Stimulated activated memory B cell treated with anti-CD40 and anti-IgM and Interleukin-4, amounts not matched to agents 10 μg/mL and 1 μg/mL and 100 μg/mL, for 72 hours (primary cell): ENCODE measurements around the gene HNRNPLL.
"Not testable (repeated sequence)": the region's sequence is repeated elsewhere in the genome, so short reads cannot be mapped to it uniquely, and the experiment has no call there.

ENCODE experiments used
- ATAC-seq: fragments of 150-1000 bp; cut with Tn5 transposase; 2 replicates; pipeline ENCODE4 v1.10.0; 2021
- H3K27ac Mint-ChIP-seq: one replicate; pipeline ENCODE4 v1.8.0; 2022; ENCODE audit warnings: mild to moderate bottlenecking, mixed read lengths
- H3K27me3 Mint-ChIP-seq: one replicate; pipeline ENCODE4 v1.8.0; 2022; ENCODE audit warnings: mixed read lengths
- H3K36me3 Mint-ChIP-seq: one replicate; pipeline ENCODE4 v1.8.0; 2022; ENCODE audit warnings: mixed read lengths
- H3K4me1 Mint-ChIP-seq: one replicate; pipeline ENCODE4 v1.8.0; 2022; ENCODE audit warnings: mixed read lengths
- H3K4me3 Mint-ChIP-seq: one replicate; pipeline ENCODE4 v1.8.0; 2022; ENCODE audit warnings: mild to moderate bottlenecking, moderate library complexity, mixed read lengths
- H3K9me3 Mint-ChIP-seq: one replicate; pipeline ENCODE4 v1.8.0; 2022; ENCODE audit warnings: mixed read lengths

HNRNPLL gene

GRCh38 chr2:38629684-38630083 lies 27.0 kb upstream of the HNRNPLL start:
- H3K4me3 Mint-ChIP-seq, result no peak overlapping the region
- ATAC-seq, result no peak
- peaks cover 3% of the 10 kb centered on the region for H3K9me3 Mint-ChIP-seq
- H3K27me3 Mint-ChIP-seq, result peaks cover 20% of the 10 kb centered on the region
- no peak overlapping the region for H3K27ac Mint-ChIP-seq
- no peaks in the 10 kb centered on the region for H3K36me3 Mint-ChIP-seq
- peaks cover 10% of the 10 kb centered on the region for H3K4me1 Mint-ChIP-seq

- Mint-ChIP-seq H3K4me1 (peaks cover 5% of the 10 kb centered on the region), H3K9me3 (peaks cover 3% of the 10 kb centered on the region), H3K36me3 (no peaks in the 10 kb centered on the region)
These were observed 24.7 kb upstream of the HNRNPLL start for GRCh38 chr2:38627391-38627790.

GRCh38 chr2:38626326-38627035 lies 23.8 kb upstream of the HNRNPLL start:
- no peak overlapping the region for H3K27ac Mint-ChIP-seq
- no peak for ATAC-seq
- H3K4me1 Mint-ChIP-seq, result peaks cover 9% of the 10 kb centered on the region

More at GRCh38 chr2:38627391-38627790, 24.7 kb upstream of the HNRNPLL start:
- Mint-ChIP-seq H3K27me3 (peaks cover 34% of the 10 kb centered on the region), H3K27ac (no peak overlapping the region), H3K4me3 (no peak overlapping the region)
- no peak for ATAC-seq

GRCh38 chr2:38622210-38622609 lies 19.5 kb upstream of the HNRNPLL start:
- ATAC-seq, result no peak
- Mint-ChIP-seq H3K4me1 (peaks cover 22% of the 10 kb centered on the region), H3K27me3 (peaks cover 68% of the 10 kb centered on the region), H3K36me3 (no peaks in the 10 kb centered on the region), H3K4me3 (no peak overlapping the region), H3K9me3 (no peaks in the 10 kb centered on the region), H3K27ac (no peak overlapping the region)

More at GRCh38 chr2:38626326-38627035, 23.8 kb upstream of the HNRNPLL start:
- Mint-ChIP-seq H3K36me3 (no peaks in the 10 kb centered on the region), H3K4me3 (no peak overlapping the region), H3K9me3 (peaks cover 3% of the 10 kb centered on the region), H3K27me3 (peaks cover 43% of the 10 kb centered on the region)

- peaks cover 22% of the 10 kb centered on the region for H3K4me1 Mint-ChIP-seq
- H3K27me3 Mint-ChIP-seq, result peaks cover 68% of the 10 kb centered on the region
- no peak overlapping the region for H3K4me3 Mint-ChIP-seq
- H3K9me3 Mint-ChIP-seq, result no peaks in the 10 kb centered on the region
- ATAC-seq, result no peak
- no peak overlapping the region for H3K27ac Mint-ChIP-seq
- H3K36me3 Mint-ChIP-seq, result no peaks in the 10 kb centered on the region
These were observed 18.3 kb upstream of the HNRNPLL start for GRCh38 chr2:38621018-38621417.

- Mint-ChIP-seq H3K4me1 (peaks cover 22% of the 10 kb centered on the region), H3K27ac (no peak overlapping the region), H3K36me3 (no peaks in the 10 kb centered on the region), H3K9me3 (no peaks in the 10 kb centered on the region), H3K27me3 (peaks cover 71% of the 10 kb centered on the region), H3K4me3 (no peak overlapping the region)
- no peak for ATAC-seq
These were observed 17.7 kb upstream of the HNRNPLL start for GRCh38 chr2:38620282-38620977.

GRCh38 chr2:38619458-38620164 lies 16.9 kb upstream of the HNRNPLL start:
- Mint-ChIP-seq H3K27me3 (peaks cover 65% of the 10 kb centered on the region), H3K4me1 (peaks cover 22% of the 10 kb centered on the region), H3K9me3 (no peaks in the 10 kb centered on the region), H3K27ac (no peak overlapping the region), H3K4me3 (no peak overlapping the region), H3K36me3 (no peaks in the 10 kb centered on the region)
- peak; percentile 68 for ATAC-seq

- Mint-ChIP-seq H3K4me3 (no peak overlapping the region), H3K4me1 (peaks cover 16% of the 10 kb centered on the region), H3K27me3 (peaks cover 74% of the 10 kb centered on the region), H3K27ac (no peak overlapping the region), H3K36me3 (no peaks in the 10 kb centered on the region), H3K9me3 (no peaks in the 10 kb centered on the region)
- no peak for ATAC-seq
These were observed 14.6 kb upstream of the HNRNPLL start for GRCh38 chr2:38617301-38617700.

- Mint-ChIP-seq H3K27ac (no peak overlapping the region), H3K4me3 (no peak overlapping the region), H3K9me3 (no peaks in the 10 kb centered on the region), H3K4me1 (peaks cover 21% of the 10 kb centered on the region), H3K36me3 (no peaks in the 10 kb centered on the region), H3K27me3 (peaks cover 71% of the 10 kb centered on the region)
- no peak for ATAC-seq
These were observed 12.5 kb upstream of the HNRNPLL start for GRCh38 chr2:38615237-38615636.

- Mint-ChIP-seq H3K27ac (no peak overlapping the region), H3K27me3 (peaks cover 72% of the 10 kb centered on the region), H3K9me3 (peaks cover 3% of the 10 kb centered on the region), H3K4me1 (peaks cover 12% of the 10 kb centered on the region), H3K36me3 (no peaks in the 10 kb centered on the region), H3K4me3 (no peak overlapping the region)
- ATAC-seq, result no peak
These were observed 11.1 kb upstream of the HNRNPLL start for GRCh38 chr2:38613849-38614213.

GRCh38 chr2:38613126-38613848 lies 10.6 kb upstream of the HNRNPLL start:
- Mint-ChIP-seq H3K9me3 (peaks cover 4% of the 10 kb centered on the region), H3K4me1 (peaks cover 14% of the 10 kb centered on the region), H3K27me3 (peaks cover 71% of the 10 kb centered on the region), H3K27ac (no peak overlapping the region), H3K4me3 (no peak overlapping the region), H3K36me3 (no peaks in the 10 kb centered on the region)
- ATAC-seq, result no peak

- H3K27me3 Mint-ChIP-seq, result peaks cover 56% of the 10 kb centered on the region
These were observed 8.4 kb upstream of the HNRNPLL start for GRCh38 chr2:38610851-38611801.

GRCh38 chr2:38609246-38609645 lies 6.5 kb upstream of the HNRNPLL start:
- H3K36me3 Mint-ChIP-seq, H3K9me3 Mint-ChIP-seq, ATAC-seq, H3K27ac Mint-ChIP-seq, H3K4me3 Mint-ChIP-seq: not testable (repeated sequence)
- Mint-ChIP-seq H3K27me3 (peaks cover 66% of the 10 kb centered on the region), H3K4me1 (peaks cover 21% of the 10 kb centered on the region)

More at GRCh38 chr2:38610851-38611801, 8.4 kb upstream of the HNRNPLL start:
- Mint-ChIP-seq H3K4me1 (peaks cover 14% of the 10 kb centered on the region), H3K36me3 (no peaks in the 10 kb centered on the region), H3K9me3 (peaks cover 4% of the 10 kb centered on the region), H3K27ac (no peak overlapping the region), H3K4me3 (no peak overlapping the region)
- peak; percentile 82 for ATAC-seq

GRCh38 chr2:38608755-38609154 lies 6.0 kb upstream of the HNRNPLL start:
- peaks cover 66% of the 10 kb centered on the region for H3K27me3 Mint-ChIP-seq
- no peaks in the 10 kb centered on the region for H3K36me3 Mint-ChIP-seq
- peaks cover 4% of the 10 kb centered on the region for H3K9me3 Mint-ChIP-seq
- H3K4me3 Mint-ChIP-seq, result no peak overlapping the region
- peaks cover 25% of the 10 kb centered on the region for H3K4me1 Mint-ChIP-seq
- no peak for ATAC-seq
- H3K27ac Mint-ChIP-seq, result no peak overlapping the region
